ENCODE measurements around the gene CHD2. TPM values are rescaled to one million over a fixed set of nuclear protein-coding genes. Genes with fewer than 3 reads are reported as not detected.

CHD2 gene
- total RNA-seq (2021): 75.8 to 101 TPM (median 87.6 TPM) in 3 replicates
- percentile 95 among the genes with signal in this experiment for Bru-seq, nascent RNA
- long read RNA-seq, experiment 1, full-length matches to known transcripts: 17 of 105 reads
- long read RNA-seq, experiment 1, partial matches to known transcripts: 35 of 105 reads
- long read RNA-seq, experiment 1, other reads (novel, unspliced or antisense): 53 of 105 reads
- long read RNA-seq, experiment 2, full-length matches to known transcripts: 6 of 34 reads
- long read RNA-seq, experiment 2, partial matches to known transcripts: 3 of 34 reads
- long read RNA-seq, experiment 2, other reads (novel, unspliced or antisense): 25 of 34 reads
- long read RNA-seq, experiment 3, partial matches to known transcripts: 5 of 9 reads
- long read RNA-seq, experiment 3, other reads (novel, unspliced or antisense): 3 of 9 reads

DNA sequence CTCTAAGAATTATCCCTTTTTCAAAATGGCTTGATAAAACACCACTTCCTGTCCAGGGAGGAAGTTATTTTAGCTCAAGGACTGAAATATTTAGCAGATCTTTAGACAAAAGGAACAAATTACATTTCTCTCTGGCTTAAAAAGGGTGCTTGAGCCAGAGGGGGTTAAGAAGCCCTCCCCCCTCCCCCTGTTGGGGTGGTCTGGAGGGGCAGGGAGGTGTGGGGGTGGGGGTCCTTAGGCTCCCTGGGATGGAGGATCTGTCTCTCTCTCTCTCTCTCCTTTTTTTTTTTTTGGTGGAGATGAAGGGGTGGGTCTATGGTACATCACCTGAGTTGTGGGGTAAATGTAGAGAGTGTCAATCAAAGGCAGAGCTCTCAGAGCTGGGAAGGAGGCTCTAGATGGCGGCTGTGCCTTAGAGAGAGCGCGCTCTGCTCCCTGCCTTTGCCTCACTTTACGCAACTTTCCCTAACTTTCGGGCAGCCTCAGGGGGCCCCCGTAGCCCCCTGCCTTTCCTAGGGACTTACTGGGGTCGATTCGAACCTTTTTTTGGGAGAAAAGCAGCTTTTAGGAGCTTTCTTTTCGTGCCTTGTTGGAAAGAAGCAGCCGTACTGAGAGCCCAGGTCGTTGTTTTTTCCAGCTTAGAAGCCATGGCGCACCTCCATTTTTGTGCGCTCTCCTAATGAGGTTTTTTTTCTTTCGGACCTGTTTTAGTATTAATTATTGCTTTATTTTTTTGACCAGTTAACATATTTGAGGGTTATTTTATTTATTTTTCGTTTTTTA, at the start of gene CHD2:
Gene CHD2 (plus strand): TSS at position 377 of the 783 bp plus-strand sequence. CDS start 914 bp downstream, outside the sequence.
- ChIA-PET CTCF (interaction anchor here (0.7 to 1.6 kb wide), 11 partner anchors 12 to 128 kb away, joined by 3 to 11 read pairs (median 7); no protein-coding TSS in a partner anchor), POLR2A (interaction anchor here (0.5 to 5.2 kb wide), 15 partner anchors 9 to 596 kb away, joined by 3 to 226 read pairs (median 5); no protein-coding TSS in a partner anchor)
- H3K4me3 Mint-ChIP-seq: peak within 1 kb of the TSS; percentile 95
- H3K27ac Mint-ChIP-seq: peak within 1 kb of the TSS; percentile 100
- H3K4me1 Mint-ChIP-seq: peaks cover 14% of the 10 kb centered on the region
- peak; percentile 83 for ATAC-seq
- peaks cover 56% of the 10 kb centered on the region for H3K36me3 Mint-ChIP-seq
- H3K9me3 Mint-ChIP-seq: peaks cover 8% of the 10 kb centered on the region
- peak; percentile 79 for DNase-seq (ENCODE audit: low spot score)
- no peaks in the 10 kb centered on the region for H3K27me3 Mint-ChIP-seq (ENCODE audit: low read depth)
- no peak for TF ChIP-seq USF2 (CRISPR knock-in tag; IDR thresholded peaks at IDR 0.05)
- TF ChIP-seq ZNF396 (CRISPR knock-in tag; IDR thresholded peaks at IDR 0.05; ENCODE audit: borderline replicate concordance): no peak
- no peak for TF ChIP-seq NR1H2 (CRISPR knock-in tag; IDR thresholded peaks at IDR 0.05)
- TF ChIP-seq IRF2 (CRISPR knock-in tag; IDR thresholded peaks at IDR 0.05; ENCODE audit: borderline replicate concordance, low read depth): no peak
- TF ChIP-seq, protein P1, sequence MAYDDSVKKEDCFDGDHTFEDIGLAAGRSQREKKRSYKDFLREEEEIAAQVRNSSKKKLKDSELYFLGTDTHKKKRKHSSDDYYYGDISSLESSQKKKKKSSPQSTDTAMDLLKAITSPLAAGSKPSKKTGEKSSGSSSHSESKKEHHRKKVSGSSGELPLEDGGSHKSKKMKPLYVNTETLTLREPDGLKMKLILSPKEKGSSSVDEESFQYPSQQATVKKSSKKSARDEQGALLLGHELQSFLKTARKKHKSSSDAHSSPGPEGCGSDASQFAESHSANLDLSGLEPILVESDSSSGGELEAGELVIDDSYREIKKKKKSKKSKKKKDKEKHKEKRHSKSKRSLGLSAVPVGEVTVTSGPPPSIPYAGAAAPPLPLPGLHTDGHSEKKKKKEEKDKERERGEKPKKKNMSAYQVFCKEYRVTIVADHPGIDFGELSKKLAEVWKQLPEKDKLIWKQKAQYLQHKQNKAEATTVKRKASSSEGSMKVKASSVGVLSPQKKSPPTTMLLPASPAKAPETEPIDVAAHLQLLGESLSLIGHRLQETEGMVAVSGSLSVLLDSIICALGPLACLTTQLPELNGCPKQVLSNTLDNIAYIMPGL (CRISPR knock-in tag; IDR thresholded peaks at IDR 0.05): no peak; the same call in 1 of the 2 replicates
- TF ChIP-seq MXD4 (CRISPR knock-in tag; IDR thresholded peaks at IDR 0.05; ENCODE audit: borderline replicate concordance): no peak
- 0 out of 2 replicates have a peak, but pooled peaks have one; percentile 47 for TF ChIP-seq KAT7 (CRISPR knock-in tag; IDR thresholded peaks at IDR 0.05; ENCODE audit: borderline replicate concordance)
- no peak for TF ChIP-seq SMAD4 (CRISPR knock-in tag; IDR thresholded peaks at IDR 0.05)
- no peak for TF ChIP-seq ELF4 (CRISPR knock-in tag; IDR thresholded peaks at IDR 0.05; ENCODE audit: low read depth)
- TF ChIP-seq SP1 (CRISPR knock-in tag; conservative IDR thresholded peaks at IDR 0.05): peak; percentile 14; the same call in 1 of the 2 replicates
- TF ChIP-seq ZNF138 (CRISPR knock-in tag; conservative IDR thresholded peaks at IDR 0.05): no peak
- no peak for TF ChIP-seq SMAD3 (CRISPR knock-in tag; IDR thresholded peaks at IDR 0.05; ENCODE audit: borderline replicate concordance)
- TF ChIP-seq, protein P2, sequence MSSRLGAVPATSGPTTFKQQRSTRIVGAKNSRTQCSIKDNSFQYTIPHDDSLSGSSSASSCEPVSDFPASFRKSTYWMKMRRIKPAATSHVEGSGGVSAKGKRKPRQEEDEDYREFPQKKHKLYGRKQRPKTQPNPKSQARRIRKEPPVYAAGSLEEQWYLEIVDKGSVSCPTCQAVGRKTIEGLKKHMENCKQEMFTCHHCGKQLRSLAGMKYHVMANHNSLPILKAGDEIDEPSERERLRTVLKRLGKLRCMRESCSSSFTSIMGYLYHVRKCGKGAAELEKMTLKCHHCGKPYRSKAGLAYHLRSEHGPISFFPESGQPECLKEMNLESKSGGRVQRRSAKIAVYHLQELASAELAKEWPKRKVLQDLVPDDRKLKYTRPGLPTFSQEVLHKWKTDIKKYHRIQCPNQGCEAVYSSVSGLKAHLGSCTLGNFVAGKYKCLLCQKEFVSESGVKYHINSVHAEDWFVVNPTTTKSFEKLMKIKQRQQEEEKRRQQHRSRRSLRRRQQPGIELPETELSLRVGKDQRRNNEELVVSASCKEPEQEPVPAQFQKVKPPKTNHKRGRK (CRISPR knock-in tag; IDR thresholded peaks at IDR 0.05; ENCODE audit: borderline replicate concordance): no peak
- TF ChIP-seq ATF1 (CRISPR knock-in tag; IDR thresholded peaks at IDR 0.05): no peak
- TF ChIP-seq PRRX2 (CRISPR knock-in tag; IDR thresholded peaks at IDR 0.05): peak; percentile 60; the same call in 1 of the 2 replicates
- TF ChIP-seq, protein P3, sequence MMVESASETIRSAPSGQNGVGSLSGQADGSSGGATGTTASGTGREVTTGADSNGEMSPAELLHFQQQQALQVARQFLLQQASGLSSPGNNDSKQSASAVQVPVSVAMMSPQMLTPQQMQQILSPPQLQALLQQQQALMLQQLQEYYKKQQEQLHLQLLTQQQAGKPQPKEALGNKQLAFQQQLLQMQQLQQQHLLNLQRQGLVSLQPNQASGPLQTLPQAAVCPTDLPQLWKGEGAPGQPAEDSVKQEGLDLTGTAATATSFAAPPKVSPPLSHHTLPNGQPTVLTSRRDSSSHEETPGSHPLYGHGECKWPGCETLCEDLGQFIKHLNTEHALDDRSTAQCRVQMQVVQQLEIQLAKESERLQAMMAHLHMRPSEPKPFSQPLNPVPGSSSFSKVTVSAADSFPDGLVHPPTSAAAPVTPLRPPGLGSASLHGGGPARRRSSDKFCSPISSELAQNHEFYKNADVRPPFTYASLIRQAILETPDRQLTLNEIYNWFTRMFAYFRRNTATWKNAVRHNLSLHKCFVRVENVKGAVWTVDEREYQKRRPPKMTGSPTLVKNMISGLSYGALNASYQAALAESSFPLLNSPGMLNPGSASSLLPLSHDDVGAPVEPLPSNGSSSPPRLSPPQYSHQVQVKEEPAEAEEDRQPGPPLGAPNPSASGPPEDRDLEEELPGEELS (CRISPR knock-in tag; IDR thresholded peaks at IDR 0.05): no peak
- TF ChIP-seq ZNF532 (CRISPR knock-in tag; IDR thresholded peaks at IDR 0.05; ENCODE audit: borderline replicate concordance): no peak
- TF ChIP-seq NFATC4 (CRISPR knock-in tag; IDR thresholded peaks at IDR 0.05): peak; percentile 46; the same call in 1 of the 2 replicates
- TF ChIP-seq RELA (CRISPR knock-in tag; IDR thresholded peaks at IDR 0.05; ENCODE audit: borderline replicate concordance): no peak
- no peak for TF ChIP-seq NFE2L1 (CRISPR knock-in tag; IDR thresholded peaks at IDR 0.05)
- TF ChIP-seq FOXK1 (CRISPR knock-in tag; IDR thresholded peaks at IDR 0.05): no peak
- TF ChIP-seq USF1 (CRISPR knock-in tag; IDR thresholded peaks at IDR 0.05): no peak

Measured in WTC11 (cell line).